Adrenal gland (tissue), 5 donors: ENCODE data around the gene MAT2B.

ENCODE experiments used
- POLR2A ChIP-seq, 2 donors: fragments of 450-650 bp; IDR thresholded peaks; one replicate each; pipeline ENCODE4 v1.6.1; 2017; ENCODE audit warnings: antibody characterized with exemption in 2 of 2, mild to moderate bottlenecking in 2 of 2, moderate library complexity in 1 of 2
- TF ChIP-seq, protein P1 (sequence below), 6 experiments: fragments of 450-650 bp in 4 of 6; fragments of 200-600 bp in 2 of 6; sonication (generic) in 1 of 6; IDR thresholded peaks; 1 replicate in 5 of 6; 2 replicates in 1 of 6; pipeline versions ENCODE4 v1.5.1 to v1.8.0; 2016 to 2021; ENCODE audit warnings: antibody characterized with exemption in 6 of 6, mild to moderate bottlenecking in 2 of 6, moderate library complexity in 1 of 6
- donor health status: DM: no; HTN: no; CAD: no.

DNA sequence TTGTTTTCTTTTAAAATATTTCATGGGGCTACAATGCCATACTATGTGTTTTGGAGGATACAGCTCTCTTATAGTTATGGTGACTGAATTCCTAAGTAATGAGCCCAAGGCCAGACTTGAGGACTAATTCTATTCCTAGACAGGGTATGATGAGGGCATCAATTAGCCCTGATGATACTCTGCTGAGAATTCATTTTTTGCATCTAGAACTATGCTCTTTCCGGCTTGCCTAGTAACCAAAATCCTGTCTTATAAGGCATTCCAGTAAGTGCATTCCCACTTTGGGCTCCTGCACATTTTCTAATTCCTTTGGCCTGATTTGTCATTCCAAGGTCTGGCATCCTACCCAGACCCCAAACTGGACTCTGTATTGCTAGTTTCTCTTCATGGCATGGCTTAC, 62.4 kb downstream of the MAT2B start:
- TF ChIP-seq, protein P1, sequence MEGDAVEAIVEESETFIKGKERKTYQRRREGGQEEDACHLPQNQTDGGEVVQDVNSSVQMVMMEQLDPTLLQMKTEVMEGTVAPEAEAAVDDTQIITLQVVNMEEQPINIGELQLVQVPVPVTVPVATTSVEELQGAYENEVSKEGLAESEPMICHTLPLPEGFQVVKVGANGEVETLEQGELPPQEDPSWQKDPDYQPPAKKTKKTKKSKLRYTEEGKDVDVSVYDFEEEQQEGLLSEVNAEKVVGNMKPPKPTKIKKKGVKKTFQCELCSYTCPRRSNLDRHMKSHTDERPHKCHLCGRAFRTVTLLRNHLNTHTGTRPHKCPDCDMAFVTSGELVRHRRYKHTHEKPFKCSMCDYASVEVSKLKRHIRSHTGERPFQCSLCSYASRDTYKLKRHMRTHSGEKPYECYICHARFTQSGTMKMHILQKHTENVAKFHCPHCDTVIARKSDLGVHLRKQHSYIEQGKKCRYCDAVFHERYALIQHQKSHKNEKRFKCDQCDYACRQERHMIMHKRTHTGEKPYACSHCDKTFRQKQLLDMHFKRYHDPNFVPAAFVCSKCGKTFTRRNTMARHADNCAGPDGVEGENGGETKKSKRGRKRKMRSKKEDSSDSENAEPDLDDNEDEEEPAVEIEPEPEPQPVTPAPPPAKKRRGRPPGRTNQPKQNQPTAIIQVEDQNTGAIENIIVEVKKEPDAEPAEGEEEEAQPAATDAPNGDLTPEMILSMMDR (IDR thresholded peaks at IDR 0.05): no peak
- no peak for TF ChIP-seq POLR2A (IDR thresholded peaks at IDR 0.05)
